Right lobe of liver (tissue), 6 donors: ENCODE measurements around the gene ALOX5. TPM values are rescaled to one million over a fixed set of nuclear protein-coding genes. Genes with fewer than 3 reads are reported as not detected.

ENCODE experiments used
- ATAC-seq, 4 donors: fragments of 200-7000 bp; cut with Tn5 transposase; one replicate each; pipeline ENCODE4 v1.9.1; 2020; ENCODE audit warnings: mild to moderate bottlenecking in 4 of 4, moderate library complexity in 4 of 4
- DNase-seq, 3 donors: peaks; one replicate each; pipeline ENCODE4 v3.0.0-alpha.2; 2020
- H3K27ac ChIP-seq, 3 donors: fragments of 200-600 bp; one replicate each; pipeline ENCODE4 v1.8.0; 2022
- H3K27me3 ChIP-seq, 2 donors: fragments of 200-600 bp; one replicate each; pipeline ENCODE4 v1.8.0; 2022
- H3K36me3 ChIP-seq, 4 donors: fragments of 200-600 bp; sonication (generic) in 1 of 4; one replicate each; pipeline versions ENCODE4 v1.5.1 to v1.8.0; 2017 to 2022; ENCODE audit warnings: control low read depth in 1 of 4
- H3K4me1 ChIP-seq, 4 donors: fragments of 200-600 bp; sonication (generic) in 1 of 4; one replicate each; pipeline versions ENCODE4 v1.5.1 to v1.8.0; 2017 to 2022; ENCODE audit warnings: control low read depth in 1 of 4
- H3K4me3 ChIP-seq, 3 donors: fragments of 200-600 bp; one replicate each; pipeline ENCODE4 v1.8.0; 2022
- H3K9me3 ChIP-seq, 4 donors: fragments of 200-600 bp; sonication (generic) in 1 of 4; one replicate each; pipeline versions ENCODE4 v1.5.1 to v1.8.0; 2017 to 2022; ENCODE audit warnings: control low read depth in 1 of 4
- CTCF ChIP-seq, 4 donors: fragments of 200-600 bp in 3 of 4; fragments of 450-650 bp in 1 of 4; IDR thresholded peaks; one replicate each; pipeline versions ENCODE4 v1.5.1 to v1.8.0; 2016 to 2022; ENCODE audit warnings: antibody characterized with exemption in 4 of 4, mild to moderate bottlenecking in 2 of 4
- POLR2A ChIP-seq: fragments of 450-650 bp; IDR thresholded peaks from one replicate; pipeline ENCODE4 v1.6.1; 2017; ENCODE audit warnings: antibody characterized with exemption, mild to moderate bottlenecking
- WGBS: methylation state at CpG from one replicate; pipeline ENCODE4 v1.1.6; 2018; ENCODE audit warnings: low coverage, low lambda C conversion rate; ENCODE audit not compliant: insufficient coverage; ENCODE audit errors: missing lambda C conversion rate; 5-methylcytosine and 5-hydroxymethylcytosine counted together
- intact Hi-C, 2 donors: fragments of 100-400 bp; cut with DNase I; formaldehyde crosslinking; loops; one replicate each; pipeline versions ENCODE4 v1.11.2 to v1.14.1; 2022
- total RNA-seq, 6 experiments: library from RNA; depleted of rRNA in 2 of 6; stranded (reverse); fragments of >200 nt in 2 of 6; fragmentation: NEBNext Ultra II Directional in 3 of 6; extraction: Animal tissue kit (Norgen Biotek cat#: 25700) in 3 of 6; gene quantifications; one replicate each; pipeline versions ENCODE4 v1.1.0 to v1.2.4, GENCODE V29; 2016 to 2023
- donor health status: DM: no; HTN: yes; CAD: no.
- donor health status: DM: no; HTN: no; CAD: no.
- donor health status: DM: no; HTN: no; CAD: no.
- donor health status: DM: no; HTN: yes; CAD: no.
- donor health status: DM: no; HTN: yes; CAD: no.

ALOX5 gene
- total RNA-seq, 6 experiments from 2014 or later = 3.1 to 10.9 (median 6.6) TPM

GRCh38 chr10:45432700-45433472 is 58.9 kb downstream of the ALOX5 start:
- no peak overlapping the region for H3K27ac ChIP-seq
- H3K4me3 ChIP-seq = no peak overlapping the region
- WGBS = 68% methylated on average over 12 of the region's 15 CpGs
- H3K27me3 ChIP-seq = no peaks in the 10 kb centered on the region
- TF ChIP-seq CTCF (IDR thresholded peaks at IDR 0.05) (no peak), POLR2A (no peak)
- peak in 1 of 4 donors; percentile 27 for ATAC-seq
- intact Hi-C loops = no loop called here
- no peaks in the 10 kb centered on the region for H3K4me1 ChIP-seq
- H3K36me3 ChIP-seq = no peaks in the 10 kb centered on the region
- no peak for DNase-seq
- no peaks in the 10 kb centered on the region for H3K9me3 ChIP-seq

GRCh38 chr10:45433716-45434469 is 59.9 kb downstream of the ALOX5 start:
- ATAC-seq (no peak), DNase-seq (no peak)
- Histone ChIP-seq H3K4me3 (no peak overlapping the region), H3K9me3 (no peaks in the 10 kb centered on the region), H3K27ac (no peak overlapping the region), H3K4me1 (no peaks in the 10 kb centered on the region), H3K27me3 (no peaks in the 10 kb centered on the region), H3K36me3 (no peaks in the 10 kb centered on the region)
- WGBS = 60% methylated on average over 5 of the region's 8 CpGs
- TF ChIP-seq CTCF (IDR thresholded peaks at IDR 0.05) = no peak
- no peak for TF ChIP-seq POLR2A
- intact Hi-C loops = no loop called here

GRCh38 chr10:45437587-45438465 is 63.8 kb downstream of the ALOX5 start:
- no peak overlapping the region for H3K4me3 ChIP-seq
- no peak for ATAC-seq
- no peaks in the 10 kb centered on the region for H3K36me3 ChIP-seq
- WGBS = 64% methylated on average over 7 of the region's 8 CpGs
- no peaks in the 10 kb centered on the region for H3K27me3 ChIP-seq
- no peaks in the 10 kb centered on the region for H3K4me1 ChIP-seq
- no peak overlapping the region for H3K27ac ChIP-seq
- DNase-seq = no peak
- no peak for TF ChIP-seq CTCF (IDR thresholded peaks at IDR 0.05)
- TF ChIP-seq POLR2A = no peak
- intact Hi-C loops = no loop called here
- H3K9me3 ChIP-seq = no peaks in the 10 kb centered on the region

- no peak for ATAC-seq
These were observed 64.6 kb downstream of the ALOX5 start for GRCh38 chr10:45438466-45439090.

More at GRCh38 chr10:45438466-45439090, 64.6 kb downstream of the ALOX5 start:
- intact Hi-C loops = no loop called here
- Histone ChIP-seq H3K4me1 (no peaks in the 10 kb centered on the region), H3K4me3 (no peak overlapping the region), H3K27ac (no peak overlapping the region), H3K9me3 (no peaks in the 10 kb centered on the region), H3K36me3 (no peaks in the 10 kb centered on the region), H3K27me3 (no peaks in the 10 kb centered on the region)
- DNase-seq = no peak
- TF ChIP-seq CTCF (IDR thresholded peaks at IDR 0.05) = no peak
- no peak for TF ChIP-seq POLR2A
- 57% methylated on average over 4 of the region's 5 CpGs for WGBS
